Gastrocnemius medialis (tissue), 4 donors: Measurements from ENCODE around the gene UBE2L6. TPM values are rescaled to one million over a fixed set of nuclear protein-coding genes. Genes with fewer than 3 reads are reported as not detected.

Experiments used
- ATAC-seq, 2 donors: fragments of 150-250 bp; one replicate each; pipeline ENCODE4 v1.9.1; 2016
- DNase-seq, 2 donors: peaks; one replicate each; pipeline ENCODE4 v3.0.0-alpha.2; 2019
- H3K27ac ChIP-seq, 4 donors: fragments of 200-600 bp; sonication (generic); 1 replicate in 1 of 4; 2 replicates in 3 of 4; pipeline ENCODE4 v1.5.1; 2016 to 2018; ENCODE audit warnings: mild to moderate bottlenecking in 2 of 4, moderate library complexity in 1 of 4
- H3K27me3 ChIP-seq, 3 donors: fragments of 200-600 bp; sonication (generic) in 2 of 3; 1 replicate in 1 of 3; 2 replicates in 2 of 3; pipeline versions ENCODE4 v1.5.1 to v1.6.0; 2016 to 2019; ENCODE audit warnings: mild to moderate bottlenecking in 1 of 3, moderate library complexity in 1 of 3
- H3K36me3 ChIP-seq, 2 donors: fragments of 200-600 bp; sonication (generic) in 1 of 2; one replicate each; pipeline ENCODE4 v1.5.1; 2017 to 2018
- H3K4me1 ChIP-seq, 2 donors: fragments of 200-600 bp; sonication (generic) in 1 of 2; one replicate each; pipeline ENCODE4 v1.5.1; 2016 to 2017; ENCODE audit warnings: mild to moderate bottlenecking in 2 of 2
- H3K4me3 ChIP-seq, 4 donors: fragments of 200-600 bp; sonication (generic) in 3 of 4; 1 replicate in 1 of 4; 2 replicates in 3 of 4; pipeline ENCODE4 v1.5.1; 2016 to 2019; ENCODE audit warnings: mild to moderate bottlenecking in 2 of 4
- H3K9me3 ChIP-seq, 3 donors: fragments of 200-600 bp; sonication (generic) in 2 of 3; 1 replicate in 1 of 3; 2 replicates in 2 of 3; pipeline ENCODE4 v1.5.1; 2016 to 2019
- POLR2A ChIP-seq, 2 donors: fragments of 450-650 bp; IDR thresholded peaks; one replicate each; pipeline ENCODE4 v1.6.1; 2017; ENCODE audit warnings: antibody characterized with exemption in 2 of 2, mild to moderate bottlenecking in 2 of 2, moderate library complexity in 2 of 2
- in situ Hi-C, 4 donors: fragments of 200-750 bp; cut with MboI; loops; one replicate each; pipeline versions ENCODE4 v1.15.0 to v1.8.0; 2017; ENCODE audit warnings: low sequenced_read_pairs in 4 of 4
- intact Hi-C: fragments of 100-400 bp; cut with DNase I; formaldehyde crosslinking; loops from one replicate; pipeline ENCODE4 v1.15.1; 2023; ENCODE audit warnings: low total_unique reads
- total RNA-seq, 4 donors: library from RNA; depleted of rRNA; stranded (reverse); fragments of >200 nt; gene quantifications; one replicate each; pipeline versions ENCODE4 v1.1.0 to v1.2.3, GENCODE V29; 2016
- TF ChIP-seq, protein P1 (sequence below), 5 experiments: fragments of 450-650 bp in 3 of 5; fragments of 200-600 bp in 2 of 5; sonication (generic) in 2 of 5; IDR thresholded peaks in 4 of 5; conservative IDR thresholded peaks in 1 of 5; 1 replicate in 4 of 5; 2 replicates in 1 of 5; pipeline ENCODE4 v1.5.1; 2016 to 2019; ENCODE audit warnings: antibody characterized with exemption in 5 of 5, mild to moderate bottlenecking in 3 of 5, moderate library complexity in 3 of 5

UBE2L6 gene
- total RNA-seq, 4 donors from 2014 or later: 5.5 to 9.0 (median 6.7) TPM

DNA sequence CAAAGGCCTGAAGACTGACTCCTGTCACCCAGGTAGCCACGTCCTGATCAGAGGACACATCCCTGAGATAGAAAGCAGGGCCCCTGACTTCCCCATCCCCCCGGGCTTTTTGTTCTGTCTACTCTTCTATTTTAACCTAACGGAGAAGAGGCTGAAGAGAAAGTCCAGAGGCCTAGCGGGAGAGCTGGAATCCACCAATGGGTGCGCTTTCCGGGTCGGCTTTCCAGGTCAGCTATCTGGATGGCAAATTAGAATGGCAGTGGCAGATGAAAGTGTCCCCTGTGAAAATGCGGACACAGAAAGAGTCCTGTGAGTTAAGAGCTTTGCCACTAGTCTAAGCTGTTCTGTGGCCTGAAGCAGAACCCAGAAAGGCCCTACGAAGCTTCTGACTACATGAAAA is 16.9 kb upstream of the UBE2L6 start:
- intact Hi-C loops (no loop called here), in situ Hi-C loops (no loop called here)
- TF ChIP-seq, protein P1, sequence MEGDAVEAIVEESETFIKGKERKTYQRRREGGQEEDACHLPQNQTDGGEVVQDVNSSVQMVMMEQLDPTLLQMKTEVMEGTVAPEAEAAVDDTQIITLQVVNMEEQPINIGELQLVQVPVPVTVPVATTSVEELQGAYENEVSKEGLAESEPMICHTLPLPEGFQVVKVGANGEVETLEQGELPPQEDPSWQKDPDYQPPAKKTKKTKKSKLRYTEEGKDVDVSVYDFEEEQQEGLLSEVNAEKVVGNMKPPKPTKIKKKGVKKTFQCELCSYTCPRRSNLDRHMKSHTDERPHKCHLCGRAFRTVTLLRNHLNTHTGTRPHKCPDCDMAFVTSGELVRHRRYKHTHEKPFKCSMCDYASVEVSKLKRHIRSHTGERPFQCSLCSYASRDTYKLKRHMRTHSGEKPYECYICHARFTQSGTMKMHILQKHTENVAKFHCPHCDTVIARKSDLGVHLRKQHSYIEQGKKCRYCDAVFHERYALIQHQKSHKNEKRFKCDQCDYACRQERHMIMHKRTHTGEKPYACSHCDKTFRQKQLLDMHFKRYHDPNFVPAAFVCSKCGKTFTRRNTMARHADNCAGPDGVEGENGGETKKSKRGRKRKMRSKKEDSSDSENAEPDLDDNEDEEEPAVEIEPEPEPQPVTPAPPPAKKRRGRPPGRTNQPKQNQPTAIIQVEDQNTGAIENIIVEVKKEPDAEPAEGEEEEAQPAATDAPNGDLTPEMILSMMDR (IDR thresholded peaks at IDR 0.05 in 4 of 5, conservative IDR thresholded peaks at IDR 0.05 in 1 of 5): no peak
- no peak for TF ChIP-seq POLR2A (IDR thresholded peaks at IDR 0.05)
- Histone ChIP-seq H3K27ac (no peak overlapping the region), H3K36me3 (no peaks in the 10 kb centered on the region), H3K4me3 (no peak overlapping the region), H3K4me1 (no peaks in the 10 kb centered on the region), H3K9me3 (no peaks in the 10 kb centered on the region), H3K27me3 (no peaks in the 10 kb centered on the region)
- no peak for DNase-seq
- no peak for ATAC-seq

DNA sequence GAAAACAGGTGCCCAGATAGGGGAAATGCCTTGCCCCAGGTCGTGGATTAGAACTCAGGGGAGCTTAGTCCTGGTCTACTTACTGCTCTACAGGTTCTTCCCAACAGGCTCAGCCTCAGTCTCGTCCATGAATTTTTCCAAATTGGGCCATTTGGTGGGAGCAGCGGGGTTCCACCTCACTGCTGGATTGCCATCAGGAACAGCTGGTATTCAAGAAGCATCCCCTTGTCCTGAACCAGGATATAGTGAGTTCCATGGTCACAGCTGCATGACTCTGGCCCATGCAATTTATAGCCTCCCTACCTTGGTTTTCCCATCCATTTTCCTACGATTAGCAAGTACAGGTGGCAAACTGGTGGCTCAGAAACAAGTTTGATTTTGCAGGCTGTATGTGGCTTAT is 6.6 kb upstream of the UBE2L6 start:
- H3K4me1 ChIP-seq: peaks cover 3 to 5% of the 10 kb centered on the region in 2 donors
- in situ Hi-C loops (loop anchor here in 1 of 4 donors (25.0 kb wide), 1 partner anchor 238 kb away; no protein-coding TSS in a partner anchor), intact Hi-C loops (no loop called here)
- H3K9me3 ChIP-seq: no peaks in the 10 kb centered on the region
- no peak for ATAC-seq
- TF ChIP-seq, protein P1 (IDR thresholded peaks at IDR 0.05 in 4 of 5, conservative IDR thresholded peaks at IDR 0.05 in 1 of 5): no peak
- TF ChIP-seq POLR2A (IDR thresholded peaks at IDR 0.05): no peak
- no peak overlapping the region for H3K4me3 ChIP-seq
- H3K27ac ChIP-seq: no peak overlapping the region
- H3K27me3 ChIP-seq: peaks cover 0 to 2% (median 0%) of the 10 kb centered on the region in 3 donors
- no peaks in the 10 kb centered on the region for H3K36me3 ChIP-seq
- DNase-seq: no peak

DNA sequence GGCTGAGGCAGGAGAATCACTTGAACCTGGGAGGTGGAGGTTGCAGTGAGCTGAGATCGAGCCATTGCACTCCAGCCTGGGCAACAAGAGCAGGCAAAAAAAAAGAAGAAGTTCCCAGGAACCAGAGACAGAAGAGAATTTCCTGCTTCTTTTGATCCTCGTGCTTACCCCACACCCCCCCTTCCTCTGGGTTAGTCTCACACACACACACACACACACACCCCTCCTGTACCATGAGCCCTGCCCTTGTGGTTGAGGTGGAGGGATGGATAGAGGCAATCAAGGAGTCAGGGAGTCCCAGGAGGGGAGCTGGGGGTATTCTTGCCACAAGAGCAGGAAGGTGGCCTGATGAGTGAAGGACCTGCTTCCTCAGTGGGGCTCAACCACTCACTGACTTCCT is 4.1 kb upstream of the UBE2L6 start:
- in situ Hi-C loops: loop anchor here in 1 of 4 donors (25.0 kb wide), 1 partner anchor 241 kb away; no protein-coding TSS in a partner anchor

DNA sequence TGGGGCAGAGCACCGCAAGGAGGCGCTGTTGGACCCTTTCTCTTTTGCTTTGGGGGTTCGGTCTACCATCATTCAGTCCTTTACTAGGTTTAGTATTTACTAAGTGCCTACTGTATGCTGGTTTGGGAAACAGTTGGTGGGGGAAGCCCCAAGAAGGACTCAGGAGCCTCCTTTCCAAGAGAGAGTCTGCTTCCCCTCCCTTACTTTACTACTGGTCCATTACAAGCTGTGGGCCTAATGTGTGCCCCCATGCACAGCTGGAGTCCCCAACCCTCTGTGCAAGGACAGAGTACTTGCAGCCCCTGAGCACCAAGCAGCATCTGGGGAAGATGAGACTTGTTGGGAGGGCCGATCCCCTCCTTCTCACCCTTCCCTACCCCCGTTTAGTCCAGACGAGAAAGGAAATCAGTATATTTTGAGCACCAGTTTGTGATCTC is 876 bp upstream of the UBE2L6 start:
- no peaks in the 10 kb centered on the region for H3K9me3 ChIP-seq
- peak overlapping the region; percentile 81 to 99 (median 88) for H3K4me3 ChIP-seq
- peaks cover 13 to 32% of the 10 kb centered on the region in 2 donors for H3K4me1 ChIP-seq
- no peaks in the 10 kb centered on the region for H3K36me3 ChIP-seq
- peak overlapping the region; percentile 74 to 79 (median 78) for H3K27ac ChIP-seq
- no peak for TF ChIP-seq POLR2A (IDR thresholded peaks at IDR 0.05)
- TF ChIP-seq, protein P1 (IDR thresholded peaks at IDR 0.05 in 4 of 5, conservative IDR thresholded peaks at IDR 0.05 in 1 of 5): peak in 4 of 5 experiments; percentile 15 to 85 (median 76)
- ATAC-seq (no peak), DNase-seq (peak; percentile 28 to 58)
- intact Hi-C loops: loop anchor here (1.0 to 10.0 kb wide), 3 partner anchors 76 to 226 kb away; no protein-coding TSS in a partner anchor
- in situ Hi-C loops: loop anchor here in 3 of 4 donors (5.0 to 25.0 kb wide), 2 partner anchors 74 to 244 kb away; no protein-coding TSS in a partner anchor
- H3K27me3 ChIP-seq: no peaks in the 10 kb centered on the region

More for the DNA sequence above, 4.1 kb upstream of the UBE2L6 start:
- no peak for DNase-seq
- Histone ChIP-seq H3K4me1 (peaks cover 4 to 18% of the 10 kb centered on the region in 2 donors), H3K4me3 (no peak overlapping the region), H3K27ac (no peak overlapping the region), H3K36me3 (no peaks in the 10 kb centered on the region), H3K9me3 (no peaks in the 10 kb centered on the region), H3K27me3 (peaks cover 0 to 2% (median 0%) of the 10 kb centered on the region in 3 donors)
- intact Hi-C loops: no loop called here
- no peak for TF ChIP-seq POLR2A (IDR thresholded peaks at IDR 0.05)
- no peak for ATAC-seq

DNA sequence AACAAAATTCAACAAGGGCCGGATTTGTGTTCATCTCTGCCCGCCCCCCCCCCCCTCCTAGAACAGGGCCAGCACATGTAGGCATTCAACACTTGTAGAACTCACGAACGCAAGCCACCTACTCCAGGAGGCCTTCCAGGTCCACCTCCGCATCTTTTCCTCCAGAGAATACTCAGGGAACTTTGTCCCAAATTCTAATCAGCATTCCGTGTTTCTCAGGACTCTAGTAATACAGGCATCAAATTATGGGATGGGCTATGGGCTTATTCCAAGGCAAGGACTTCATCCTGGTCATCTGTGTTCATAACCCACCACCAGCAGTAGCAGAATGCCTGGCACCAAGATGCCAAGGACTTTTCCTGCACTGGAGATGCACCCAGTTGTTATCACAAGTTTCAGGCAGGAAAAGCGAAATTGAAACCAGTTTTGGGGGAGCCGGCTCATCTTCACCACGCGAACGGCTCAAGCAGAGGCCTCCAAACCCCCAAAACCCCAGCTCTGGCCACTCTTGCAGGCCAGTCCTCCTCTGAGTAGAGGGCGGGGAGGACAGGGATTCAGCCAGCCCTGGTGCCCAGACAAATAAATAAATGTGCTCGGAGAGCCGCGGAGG is 462 bp downstream of the UBE2L6 start:
- no peaks in the 10 kb centered on the region for H3K36me3 ChIP-seq
- DNase-seq (no peak), ATAC-seq (peak in 1 of 2 donors; percentile 10)
- TF ChIP-seq POLR2A (IDR thresholded peaks at IDR 0.05): no peak
- TF ChIP-seq, protein P1 (IDR thresholded peaks at IDR 0.05 in 4 of 5, conservative IDR thresholded peaks at IDR 0.05 in 1 of 5): no peak
- no peaks in the 10 kb centered on the region for H3K9me3 ChIP-seq
- intact Hi-C loops: loop anchor here (2.0 to 10.0 kb wide), 3 partner anchors 30 to 228 kb away; partner anchors contain the start of gene SERPING1
- H3K27me3 ChIP-seq: no peaks in the 10 kb centered on the region
- in situ Hi-C loops: loop anchor here in 3 of 4 donors (5.0 to 25.0 kb wide), 2 partner anchors 75 to 245 kb away; no protein-coding TSS in a partner anchor
- peak overlapping the region; percentile 74 to 79 (median 78) for H3K27ac ChIP-seq
- peak overlapping the region; percentile 81 to 99 (median 88) for H3K4me3 ChIP-seq
- H3K4me1 ChIP-seq: peaks cover 13 to 32% of the 10 kb centered on the region in 2 donors
